OCI-LY7 (cell line): ENCODE measurements around the gene FAIM2. TPM values are rescaled to one million over a fixed set of nuclear protein-coding genes. Genes with fewer than 3 reads are reported as not detected.
"Not testable (repeated sequence)": the region's sequence is repeated elsewhere in the genome, so short reads cannot be mapped to it uniquely, and the experiment has no call there.

Source experiments
- BruUV-seq: library from RNA; stranded (reverse); fragments of 400-500 nt; replicated peaks from 2 replicates; lab custom pipeline; 2021; lab: Mats Ljungman, UMichigan
- CTCF ChIA-PET: fragments of 300-600 bp; sonication (Branson Sonifier 250); formaldehyde crosslinking; loops from one replicate; lab custom pipeline; 2022; ENCODE audit warnings: antibody characterized with exemption; ENCODE audit not compliant: unreplicated experiment; lab: Charles Lee
- POLR2A ChIA-PET: fragments of 300-600 bp; sonication (Branson Sonifier 250); formaldehyde crosslinking; loops from one replicate; lab custom pipeline; 2022; ENCODE audit warnings: antibody characterized with exemption; lab: Charles Lee
- DNase-seq: peaks from one replicate; pipeline ENCODE4 v3.0.0-alpha.2; 2015; ENCODE audit warnings: low spot score
- H2AFZ ChIP-seq: fragments of 200-600 bp; sonication (generic), shearing (Covaris generic); 2 replicates; pipeline ENCODE4 v1.6.1; 2014; ENCODE audit warnings: mild to moderate bottlenecking, antibody characterized with exemption, low read length, moderate library complexity
- H3K27ac ChIP-seq: fragments of 200-600 bp; sonication (generic); 2 replicates; pipeline ENCODE4 v1.5.1; 2014; ENCODE audit warnings: mixed run types, low read depth, mild to moderate bottlenecking, moderate library complexity, low read length, inconsistent platforms; ENCODE audit not compliant: poor library complexity, severe bottlenecking
- H3K36me3 ChIP-seq: fragments of 200-600 bp; sonication (generic); 2 replicates; pipeline ENCODE4 v1.6.1; 2014; ENCODE audit warnings: mild to moderate bottlenecking, antibody characterized with exemption, low read length, moderate library complexity, mixed read lengths; ENCODE audit not compliant: insufficient read depth
- H3K4me1 ChIP-seq: fragments of 200-600 bp; sonication (generic); 2 replicates; pipeline ENCODE4 v1.5.1; 2014; ENCODE audit warnings: mild to moderate bottlenecking, low read length; ENCODE audit not compliant: insufficient read depth, poor library complexity, severe bottlenecking
- H3K4me2 ChIP-seq: fragments of 200-600 bp; sonication (generic); 2 replicates; pipeline ENCODE4 v1.6.1; 2014; ENCODE audit warnings: mild to moderate bottlenecking, low read length
- H3K4me3 ChIP-seq: fragments of 200-600 bp; sonication (generic); 2 replicates; pipeline ENCODE4 v1.5.1; 2014; ENCODE audit warnings: mild to moderate bottlenecking, low read depth, low read length; ENCODE audit not compliant: poor library complexity, severe bottlenecking
- H3K79me2 ChIP-seq: fragments of 200-600 bp; sonication (generic); 2 replicates; pipeline ENCODE4 v1.6.1; 2016; ENCODE audit warnings: low read depth, mild to moderate bottlenecking, low read length, moderate library complexity, mixed read lengths; ENCODE audit not compliant: insufficient read depth
- H3K9me2 ChIP-seq: fragments of 200-600 bp; sonication (generic); 2 replicates; pipeline ENCODE4 v1.6.1; 2016; ENCODE audit warnings: mild to moderate bottlenecking, low read length, mixed read lengths; ENCODE audit not compliant: insufficient read depth
- H3K9me3 ChIP-seq: fragments of 200-600 bp; sonication (generic); 2 replicates; pipeline ENCODE4 v1.6.1; 2014; ENCODE audit warnings: mild to moderate bottlenecking, mixed run types, low read length, mixed read lengths
- H4K20me1 ChIP-seq: fragments of 200-600 bp; sonication (generic); 2 replicates; pipeline ENCODE4 v1.6.1; 2014; ENCODE audit warnings: mild to moderate bottlenecking, antibody characterized with exemption, low read length, moderate library complexity, mixed read lengths; ENCODE audit not compliant: insufficient read depth
- CTCF ChIP-seq: fragments of 200-600 bp; sonication (generic); conservative IDR thresholded peaks from 2 replicates; pipeline ENCODE4 v1.5.1; 2014; ENCODE audit warnings: mild to moderate bottlenecking, antibody characterized with exemption, low read length, moderate library complexity, mixed read lengths
- EZH2phosphoT487 ChIP-seq: fragments of 200-600 bp; sonication (generic); IDR thresholded peaks from 2 replicates; pipeline ENCODE4 v1.6.1; 2018; ENCODE audit warnings: low read depth, borderline replicate concordance, mild to moderate bottlenecking, mixed run types, antibody characterized with exemption, low read length, moderate library complexity, mixed read lengths
- intact Hi-C: fragments of 100-400 bp; cut with micrococcal nuclease; formaldehyde crosslinking; loops from one replicate; pipeline ENCODE4 v1.10.0; 2022; ENCODE audit not compliant: unreplicated experiment
- total RNA-seq, 2 experiments: library from RNA; depleted of rRNA in 1 of 2; stranded (reverse); fragments of >200 nt in 1 of 2; shearing (Covaris generic) in 1 of 2; gene quantifications; 2 replicates each; pipeline ENCODE4 v1.2.3, GENCODE V29; 2014 to 2022

FAIM2 gene
- total RNA-seq, 2 experiments from 2014 or later: 0.10 TPM; not detected in 1

- DNase-seq: no peak
- Histone ChIP-seq H3K4me3 (no peak overlapping the region), H2AFZ (no peak overlapping the region), H3K4me1 (no peaks in the 10 kb centered on the region), H3K9me3 (no peaks in the 10 kb centered on the region), H3K4me2 (no peak overlapping the region), H4K20me1 (no peaks in the 10 kb centered on the region), H3K36me3 (no peaks in the 10 kb centered on the region), H3K9me2 (no peaks in the 10 kb centered on the region), H3K27ac (no peak overlapping the region), H3K79me2 (no peaks in the 10 kb centered on the region)
- ChIA-PET POLR2A (no interaction called here), CTCF (no interaction called here)
- intact Hi-C loops: loop anchor here (10.0 kb wide), 2 partner anchors 81 to 191 kb away; partner anchors contain the start of gene ASIC1
- TF ChIP-seq EZH2phosphoT487: no peak
- TF ChIP-seq CTCF: no peak
- no TSS peak for BruUV-seq
These were observed 39.5 kb downstream of the FAIM2 start for GRCh38 chr12:49863946-49864797.

- DNase-seq, BruUV-seq, H3K36me3 ChIP-seq, H3K4me1 ChIP-seq, CTCF ChIA-PET, H3K27ac ChIP-seq, H2AFZ ChIP-seq, H3K4me3 ChIP-seq, H4K20me1 ChIP-seq, POLR2A ChIA-PET, H3K79me2 ChIP-seq, H3K4me2 ChIP-seq, H3K9me2 ChIP-seq, H3K9me3 ChIP-seq: not testable (repeated sequence)
- intact Hi-C loops: loop anchor here (10.0 kb wide), 2 partner anchors 84 to 194 kb away; partner anchors contain the start of gene ASIC1
These were observed 42.8 kb downstream of the FAIM2 start for GRCh38 chr12:49860921-49861320.

GRCh38 chr12:49855890-49856289 lies 47.8 kb downstream of the FAIM2 start:
- CTCF ChIA-PET: not testable (repeated sequence)

More at GRCh38 chr12:49855890-49856289, 47.8 kb downstream of the FAIM2 start:
- H4K20me1 ChIP-seq, H3K27ac ChIP-seq, H3K4me2 ChIP-seq, H3K36me3 ChIP-seq, intact Hi-C loops, H3K79me2 ChIP-seq, H3K4me1 ChIP-seq, BruUV-seq, H2AFZ ChIP-seq, H3K9me3 ChIP-seq, DNase-seq, H3K4me3 ChIP-seq, H3K9me2 ChIP-seq: not testable (repeated sequence)
- POLR2A ChIA-PET: interaction anchor here (0.7 kb wide), 1 partner anchor 182 kb away, joined by 4 read pairs; no protein-coding TSS in a partner anchor
